Activated B cell treated with CpG ODN at 0.5 μM for 24 hours (primary cell): Measurements from ENCODE around the gene KRT86. TPM values are rescaled to one million over a fixed set of nuclear protein-coding genes. Genes with fewer than 3 reads are reported as not detected.

Experiments used
- ATAC-seq: fragments of 200-7000 bp; cut with Tn5 transposase; one replicate; pipeline ENCODE4 v1.10.0; 2021; ENCODE audit warnings: low read depth, mild to moderate bottlenecking, moderate library complexity
- CTCF ChIA-PET: fragments of 350-600 bp; sonication (Branson Sonifier 250); formaldehyde crosslinking; loops from one replicate; lab custom pipeline; 2021; ENCODE audit warnings: antibody characterized with exemption; lab: Charles Lee
- POLR2A ChIA-PET: fragments of 350-600 bp; sonication (Branson Sonifier 250); formaldehyde crosslinking; loops from one replicate; lab custom pipeline; 2021; ENCODE audit warnings: antibody characterized with exemption; lab: Charles Lee
- DNase-seq: peaks from one replicate; pipeline ENCODE4 v3.0.0; 2022
- H3K27ac Mint-ChIP-seq: one replicate; pipeline ENCODE4 v1.8.0; 2020; ENCODE audit warnings: mixed read lengths
- H3K27me3 Mint-ChIP-seq: one replicate; pipeline ENCODE4 v1.8.0; 2021; ENCODE audit warnings: mixed read lengths
- H3K36me3 Mint-ChIP-seq: one replicate; pipeline ENCODE4 v1.8.0; 2021; ENCODE audit warnings: low read depth, mixed read lengths
- H3K4me1 Mint-ChIP-seq: one replicate; pipeline ENCODE4 v1.8.0; 2021; ENCODE audit warnings: mixed read lengths
- H3K4me3 Mint-ChIP-seq: one replicate; pipeline ENCODE4 v1.8.0; 2020; ENCODE audit warnings: mild to moderate bottlenecking, mixed read lengths
- H3K9me3 Mint-ChIP-seq: one replicate; pipeline ENCODE4 v1.8.0; 2020; ENCODE audit warnings: mixed read lengths
- intact Hi-C: fragments of 100-400 bp; cut with micrococcal nuclease; formaldehyde crosslinking; loops from one replicate; pipeline ENCODE4 v1.15.1; 2024
- total RNA-seq: library from RNA; stranded (reverse); gene quantifications from 2 replicates; pipeline ENCODE4 v1.2.3, GENCODE V29; 2022
- TF ChIP-seq, protein P1 (sequence below): fragments of 200-600 bp; IDR thresholded peaks from one replicate; pipeline ENCODE4 v1.8.0; 2022; ENCODE audit warnings: antibody characterized with exemption, mild to moderate bottlenecking

KRT86 gene
- total RNA-seq, 1 donor from 2014 or later = not detected

DNA sequence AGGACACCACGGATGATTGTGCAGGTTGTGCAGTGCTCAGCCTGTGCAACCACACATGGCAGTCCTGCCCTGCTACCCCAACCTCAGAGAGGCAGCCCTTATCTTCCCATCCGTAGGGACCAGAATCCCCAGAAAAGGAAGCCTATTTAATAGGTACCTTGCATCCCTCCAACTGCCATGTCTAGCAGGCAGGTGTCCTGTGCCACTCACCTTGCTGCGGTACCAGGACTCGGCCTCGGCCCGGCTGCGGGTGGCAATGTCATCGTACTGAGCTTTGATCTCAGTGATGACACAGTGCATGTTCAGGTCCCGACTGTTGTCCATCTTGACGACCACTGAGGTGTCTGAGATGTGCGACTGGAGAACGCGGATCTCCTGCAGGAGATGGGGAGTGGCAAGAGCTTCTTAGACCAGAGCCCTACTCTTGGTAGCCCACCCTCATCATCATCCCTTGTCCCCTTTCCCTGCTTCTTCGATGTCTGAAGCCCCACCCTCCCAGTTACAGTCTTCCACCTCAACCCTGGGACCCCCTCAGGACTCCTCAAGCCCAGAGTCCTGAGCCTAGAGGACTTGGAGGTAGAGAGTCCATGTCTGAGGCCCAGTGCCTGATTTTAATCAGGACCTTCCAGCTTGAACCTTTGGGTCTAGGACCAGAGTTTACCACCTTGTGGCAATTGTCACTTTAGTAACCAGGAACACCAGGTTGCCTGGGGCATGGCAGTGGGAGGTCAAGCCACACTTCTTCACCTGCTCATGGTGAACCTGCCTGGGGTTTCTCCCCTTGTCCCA lies 20.9 kb upstream of the KRT86 start:
- peaks cover 56% of the 10 kb centered on the region for H3K27me3 Mint-ChIP-seq
- CTCF ChIA-PET = no interaction called here

DNA sequence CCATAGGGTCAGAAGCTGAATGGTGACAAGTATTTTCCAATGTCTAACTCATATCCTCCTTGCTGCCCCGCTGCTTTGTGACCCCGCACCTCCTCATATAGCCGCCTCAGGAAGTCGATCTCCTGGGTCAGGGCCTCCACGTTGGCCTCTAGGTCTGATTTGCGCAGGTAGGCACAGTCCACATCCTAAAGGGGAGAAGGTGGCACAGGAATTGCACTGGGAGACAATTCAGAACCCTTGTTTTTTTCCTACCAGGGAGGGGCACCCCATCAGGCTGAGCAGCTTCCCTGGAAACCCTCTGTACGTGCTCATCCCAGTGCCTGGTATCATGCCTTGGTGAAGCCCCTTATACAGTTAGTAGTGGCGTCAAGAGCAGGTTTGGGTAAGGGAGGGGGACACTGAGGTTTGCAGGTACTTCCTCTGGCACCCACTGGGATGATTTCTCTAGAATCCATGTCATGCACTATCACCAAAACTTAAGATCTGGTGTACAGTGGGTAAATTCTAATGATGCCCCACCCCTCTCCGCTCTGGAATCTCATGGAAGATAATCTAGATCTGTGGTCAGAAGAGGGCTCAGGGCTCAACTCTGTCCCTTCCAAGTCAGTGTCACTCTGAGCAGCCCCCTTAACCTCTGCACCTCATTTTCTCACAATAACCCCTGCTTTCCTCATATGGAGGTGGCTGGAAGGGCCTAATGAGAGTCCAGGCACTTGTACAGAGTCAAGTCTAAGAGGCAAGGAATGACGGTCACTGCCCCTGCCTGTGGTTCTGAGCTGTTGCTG lies 20.1 kb upstream of the KRT86 start:
- CTCF ChIA-PET = no interaction called here
- POLR2A ChIA-PET = no interaction called here
- Mint-ChIP-seq H3K4me3 (no peak overlapping the region), H3K9me3 (no peaks in the 10 kb centered on the region), H3K4me1 (no peaks in the 10 kb centered on the region), H3K27me3 (peaks cover 53% of the 10 kb centered on the region), H3K36me3 (no peaks in the 10 kb centered on the region), H3K27ac (no peak overlapping the region)
- DNase-seq (no peak), ATAC-seq (no peak)
- TF ChIP-seq, protein P1, sequence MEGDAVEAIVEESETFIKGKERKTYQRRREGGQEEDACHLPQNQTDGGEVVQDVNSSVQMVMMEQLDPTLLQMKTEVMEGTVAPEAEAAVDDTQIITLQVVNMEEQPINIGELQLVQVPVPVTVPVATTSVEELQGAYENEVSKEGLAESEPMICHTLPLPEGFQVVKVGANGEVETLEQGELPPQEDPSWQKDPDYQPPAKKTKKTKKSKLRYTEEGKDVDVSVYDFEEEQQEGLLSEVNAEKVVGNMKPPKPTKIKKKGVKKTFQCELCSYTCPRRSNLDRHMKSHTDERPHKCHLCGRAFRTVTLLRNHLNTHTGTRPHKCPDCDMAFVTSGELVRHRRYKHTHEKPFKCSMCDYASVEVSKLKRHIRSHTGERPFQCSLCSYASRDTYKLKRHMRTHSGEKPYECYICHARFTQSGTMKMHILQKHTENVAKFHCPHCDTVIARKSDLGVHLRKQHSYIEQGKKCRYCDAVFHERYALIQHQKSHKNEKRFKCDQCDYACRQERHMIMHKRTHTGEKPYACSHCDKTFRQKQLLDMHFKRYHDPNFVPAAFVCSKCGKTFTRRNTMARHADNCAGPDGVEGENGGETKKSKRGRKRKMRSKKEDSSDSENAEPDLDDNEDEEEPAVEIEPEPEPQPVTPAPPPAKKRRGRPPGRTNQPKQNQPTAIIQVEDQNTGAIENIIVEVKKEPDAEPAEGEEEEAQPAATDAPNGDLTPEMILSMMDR = no peak
- intact Hi-C loops = no loop called here

More for the DNA sequence above, 20.9 kb upstream of the KRT86 start:
- Mint-ChIP-seq H3K4me3 (no peak overlapping the region), H3K4me1 (no peaks in the 10 kb centered on the region), H3K27ac (no peak overlapping the region), H3K9me3 (no peaks in the 10 kb centered on the region), H3K36me3 (no peaks in the 10 kb centered on the region)
- POLR2A ChIA-PET = no interaction called here
- TF ChIP-seq, protein P1 = no peak
- intact Hi-C loops = no loop called here
- DNase-seq (no peak), ATAC-seq (no peak)

DNA sequence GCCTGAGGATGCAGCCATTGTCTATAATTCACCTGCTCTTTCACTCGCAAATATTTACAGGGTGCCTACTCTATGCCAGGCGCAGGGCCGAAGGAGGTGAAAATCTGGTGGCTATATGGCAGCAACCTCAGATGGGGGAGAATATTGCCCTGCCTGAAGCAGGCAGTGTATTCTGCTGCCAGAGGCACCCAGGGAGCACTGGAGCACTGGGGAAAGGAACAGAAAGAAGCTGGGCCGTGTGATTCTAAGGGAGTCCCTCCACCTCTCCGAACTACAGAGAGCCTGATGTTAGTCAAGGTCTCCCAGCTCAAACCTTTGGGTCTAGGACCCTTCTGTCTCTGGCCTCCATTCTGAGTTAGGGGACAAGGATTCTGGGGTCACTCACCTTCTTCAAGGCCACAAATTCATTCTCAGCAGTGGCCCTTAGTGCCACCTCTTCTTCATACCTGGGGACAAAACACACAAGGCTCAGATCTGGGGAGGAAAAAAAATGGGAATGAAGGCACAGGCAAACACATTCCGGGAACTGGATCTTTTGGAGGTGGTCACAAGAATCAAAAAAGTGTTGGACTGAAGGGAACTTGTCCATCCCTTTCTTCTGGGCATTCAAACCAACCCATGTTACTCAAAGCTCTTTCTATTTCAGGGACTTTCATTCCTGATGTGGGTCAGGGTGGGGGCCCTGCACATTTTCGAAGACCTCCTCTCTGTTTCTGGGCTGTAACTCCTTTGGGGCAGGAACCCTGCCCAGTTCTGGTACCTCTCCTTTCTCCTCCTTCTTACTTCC lies 19.3 kb upstream of the KRT86 start:
- Mint-ChIP-seq H3K27me3 (peaks cover 49% of the 10 kb centered on the region), H3K4me1 (no peaks in the 10 kb centered on the region), H3K9me3 (no peaks in the 10 kb centered on the region), H3K4me3 (no peak overlapping the region), H3K36me3 (no peaks in the 10 kb centered on the region), H3K27ac (no peak overlapping the region)
- intact Hi-C loops = no loop called here
- DNase-seq = no peak
- TF ChIP-seq, protein P1 = no peak
- ChIA-PET CTCF (no interaction called here), POLR2A (no interaction called here)
- no peak for ATAC-seq

DNA sequence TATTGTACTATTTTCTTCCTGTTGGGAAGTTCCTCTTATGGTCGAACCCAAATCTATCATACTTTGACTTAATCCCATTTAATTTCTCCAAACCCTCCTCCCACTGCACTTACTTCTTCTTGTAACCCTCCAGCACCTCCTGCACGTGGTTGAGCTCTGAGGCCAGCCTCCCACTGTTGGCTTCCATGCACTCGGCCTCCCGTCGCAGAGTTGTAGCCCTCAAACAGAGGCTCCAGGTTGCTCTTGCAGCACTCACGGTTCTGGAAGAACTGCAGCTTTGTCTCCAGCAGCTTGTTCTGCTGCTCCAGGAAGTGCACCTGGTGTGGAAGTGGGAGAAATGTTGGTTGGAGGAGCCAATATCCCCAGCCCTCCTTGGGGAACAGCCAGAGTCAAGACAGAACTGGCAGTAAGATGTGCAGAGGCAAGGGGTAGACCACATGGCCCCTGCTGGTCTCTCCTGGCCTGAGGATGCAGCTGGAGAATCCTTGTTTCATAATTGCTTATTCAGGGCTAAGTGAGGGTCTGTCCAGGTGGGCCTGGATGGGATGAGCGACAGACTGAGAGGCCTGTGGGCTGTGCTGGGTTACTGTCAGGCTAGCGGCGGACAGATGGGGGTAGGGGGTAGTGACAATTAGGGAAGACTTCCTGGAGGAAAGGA lies 18.4 kb upstream of the KRT86 start:
- no peaks in the 10 kb centered on the region for H3K9me3 Mint-ChIP-seq
- intact Hi-C loops = no loop called here
- H3K4me1 Mint-ChIP-seq = no peaks in the 10 kb centered on the region
- peaks cover 52% of the 10 kb centered on the region for H3K27me3 Mint-ChIP-seq
- H3K4me3 Mint-ChIP-seq = no peak overlapping the region
- no peak overlapping the region for H3K27ac Mint-ChIP-seq
- ChIA-PET CTCF (no interaction called here), POLR2A (no interaction called here)
- TF ChIP-seq, protein P1 = no peak
- ATAC-seq (no peak), DNase-seq (no peak)
- no peaks in the 10 kb centered on the region for H3K36me3 Mint-ChIP-seq
